OCI-LY7 (cell line): Measurements from ENCODE around the gene ADAMTS9. TPM values are rescaled to one million over a fixed set of nuclear protein-coding genes. Genes with fewer than 3 reads are reported as not detected.

Experiments
- BruUV-seq: library from RNA; stranded (reverse); fragments of 400-500 nt; replicated peaks from 2 replicates; lab custom pipeline; 2021; lab: Mats Ljungman, UMichigan
- CTCF ChIA-PET: fragments of 300-600 bp; sonication (Branson Sonifier 250); formaldehyde crosslinking; loops from one replicate; lab custom pipeline; 2022; ENCODE audit warnings: antibody characterized with exemption; ENCODE audit not compliant: unreplicated experiment; lab: Charles Lee
- POLR2A ChIA-PET: fragments of 300-600 bp; sonication (Branson Sonifier 250); formaldehyde crosslinking; loops from one replicate; lab custom pipeline; 2022; ENCODE audit warnings: antibody characterized with exemption; lab: Charles Lee
- DNase-seq: peaks from one replicate; pipeline ENCODE4 v3.0.0-alpha.2; 2015; ENCODE audit warnings: low spot score
- H2AFZ ChIP-seq: fragments of 200-600 bp; sonication (generic), shearing (Covaris generic); 2 replicates; pipeline ENCODE4 v1.6.1; 2014; ENCODE audit warnings: mild to moderate bottlenecking, antibody characterized with exemption, low read length, moderate library complexity
- H3K27ac ChIP-seq: fragments of 200-600 bp; sonication (generic); 2 replicates; pipeline ENCODE4 v1.5.1; 2014; ENCODE audit warnings: mixed run types, low read depth, mild to moderate bottlenecking, moderate library complexity, low read length, inconsistent platforms; ENCODE audit not compliant: poor library complexity, severe bottlenecking
- H3K36me3 ChIP-seq: fragments of 200-600 bp; sonication (generic); 2 replicates; pipeline ENCODE4 v1.6.1; 2014; ENCODE audit warnings: mild to moderate bottlenecking, antibody characterized with exemption, low read length, moderate library complexity, mixed read lengths; ENCODE audit not compliant: insufficient read depth
- H3K4me1 ChIP-seq: fragments of 200-600 bp; sonication (generic); 2 replicates; pipeline ENCODE4 v1.5.1; 2014; ENCODE audit warnings: mild to moderate bottlenecking, low read length; ENCODE audit not compliant: insufficient read depth, poor library complexity, severe bottlenecking
- H3K4me2 ChIP-seq: fragments of 200-600 bp; sonication (generic); 2 replicates; pipeline ENCODE4 v1.6.1; 2014; ENCODE audit warnings: mild to moderate bottlenecking, low read length
- H3K4me3 ChIP-seq: fragments of 200-600 bp; sonication (generic); 2 replicates; pipeline ENCODE4 v1.5.1; 2014; ENCODE audit warnings: mild to moderate bottlenecking, low read depth, low read length; ENCODE audit not compliant: poor library complexity, severe bottlenecking
- H3K79me2 ChIP-seq: fragments of 200-600 bp; sonication (generic); 2 replicates; pipeline ENCODE4 v1.6.1; 2016; ENCODE audit warnings: low read depth, mild to moderate bottlenecking, low read length, moderate library complexity, mixed read lengths; ENCODE audit not compliant: insufficient read depth
- H3K9me2 ChIP-seq: fragments of 200-600 bp; sonication (generic); 2 replicates; pipeline ENCODE4 v1.6.1; 2016; ENCODE audit warnings: mild to moderate bottlenecking, low read length, mixed read lengths; ENCODE audit not compliant: insufficient read depth
- H3K9me3 ChIP-seq: fragments of 200-600 bp; sonication (generic); 2 replicates; pipeline ENCODE4 v1.6.1; 2014; ENCODE audit warnings: mild to moderate bottlenecking, mixed run types, low read length, mixed read lengths
- H4K20me1 ChIP-seq: fragments of 200-600 bp; sonication (generic); 2 replicates; pipeline ENCODE4 v1.6.1; 2014; ENCODE audit warnings: mild to moderate bottlenecking, antibody characterized with exemption, low read length, moderate library complexity, mixed read lengths; ENCODE audit not compliant: insufficient read depth
- CTCF ChIP-seq: fragments of 200-600 bp; sonication (generic); conservative IDR thresholded peaks from 2 replicates; pipeline ENCODE4 v1.5.1; 2014; ENCODE audit warnings: mild to moderate bottlenecking, antibody characterized with exemption, low read length, moderate library complexity, mixed read lengths
- EZH2phosphoT487 ChIP-seq: fragments of 200-600 bp; sonication (generic); IDR thresholded peaks from 2 replicates; pipeline ENCODE4 v1.6.1; 2018; ENCODE audit warnings: low read depth, borderline replicate concordance, mild to moderate bottlenecking, mixed run types, antibody characterized with exemption, low read length, moderate library complexity, mixed read lengths
- intact Hi-C: fragments of 100-400 bp; cut with micrococcal nuclease; formaldehyde crosslinking; loops from one replicate; pipeline ENCODE4 v1.10.0; 2022; ENCODE audit not compliant: unreplicated experiment
- total RNA-seq, 2 experiments: library from RNA; depleted of rRNA in 1 of 2; stranded (reverse); fragments of >200 nt in 1 of 2; shearing (Covaris generic) in 1 of 2; gene quantifications; 2 replicates each; pipeline ENCODE4 v1.2.3, GENCODE V29; 2014 to 2022

The ADAMTS9 gene
- total RNA-seq, 2 experiments from 2014 or later: not detected

GRCh38 chr3:64620020-64620419 is 67.8 kb downstream of the ADAMTS9 start:
- Histone ChIP-seq H3K4me1 (no peaks in the 10 kb centered on the region), H2AFZ (no peak overlapping the region), H3K27ac (no peak overlapping the region), H3K9me2 (no peaks in the 10 kb centered on the region), H3K36me3 (no peaks in the 10 kb centered on the region), H3K4me3 (no peak overlapping the region), H3K79me2 (no peaks in the 10 kb centered on the region), H3K4me2 (no peak overlapping the region), H4K20me1 (no peaks in the 10 kb centered on the region), H3K9me3 (no peaks in the 10 kb centered on the region)
- ChIA-PET POLR2A (interaction anchor here (0.5 kb wide), 1 partner anchor 990 kb away, joined by 3 read pairs; no protein-coding TSS in a partner anchor), CTCF (no interaction called here)
- intact Hi-C loops: no loop called here
- no peak for TF ChIP-seq CTCF
- TF ChIP-seq EZH2phosphoT487: no peak
- no peak for DNase-seq
- no TSS peak for BruUV-seq

- BruUV-seq: no TSS peak
- H3K79me2 ChIP-seq: no peaks in the 10 kb centered on the region
- H2AFZ ChIP-seq: no peak overlapping the region
- H3K4me2 ChIP-seq: no peak overlapping the region
- H3K4me3 ChIP-seq: no peak overlapping the region
- no peaks in the 10 kb centered on the region for H3K9me2 ChIP-seq
- intact Hi-C loops: no loop called here
- no peak for DNase-seq
- H3K4me1 ChIP-seq: no peaks in the 10 kb centered on the region
- H3K36me3 ChIP-seq: no peaks in the 10 kb centered on the region
- ChIA-PET CTCF (no interaction called here), POLR2A (interaction anchor here (0.5 kb wide), 1 partner anchor 991 kb away, joined by 3 read pairs; no protein-coding TSS in a partner anchor)
- no peaks in the 10 kb centered on the region for H4K20me1 ChIP-seq
- H3K27ac ChIP-seq: no peak overlapping the region
- H3K9me3 ChIP-seq: no peaks in the 10 kb centered on the region
- TF ChIP-seq EZH2phosphoT487 (no peak), CTCF (no peak)
These were observed 68.6 kb downstream of the ADAMTS9 start for GRCh38 chr3:64619216-64619615.

GRCh38 chr3:64617610-64618009 is 70.2 kb downstream of the ADAMTS9 start:
- POLR2A ChIA-PET: no interaction called here
- Histone ChIP-seq H3K27ac (no peak overlapping the region), H3K4me3 (no peak overlapping the region), H2AFZ (no peak overlapping the region), H3K4me1 (no peaks in the 10 kb centered on the region), H3K36me3 (no peaks in the 10 kb centered on the region), H3K79me2 (no peaks in the 10 kb centered on the region), H3K9me3 (no peaks in the 10 kb centered on the region), H4K20me1 (no peaks in the 10 kb centered on the region), H3K9me2 (no peaks in the 10 kb centered on the region), H3K4me2 (no peak overlapping the region)
- intact Hi-C loops: no loop called here
- BruUV-seq: no TSS peak
- CTCF ChIA-PET: no interaction called here
- TF ChIP-seq CTCF (no peak), EZH2phosphoT487 (no peak)
- DNase-seq: no peak
